Vagina (tissue), 2 donors: ENCODE data around the gene CLCA2. TPM values are rescaled to one million over a fixed set of nuclear protein-coding genes. Genes with fewer than 3 reads are reported as not detected.

Experiments
- DNase-seq, 2 donors: peaks; one replicate each; pipeline ENCODE4 v3.0.0-alpha.2; 2017; ENCODE audit errors: extremely low spot score in 2 of 2
- H3K27ac ChIP-seq: fragments of 200-600 bp; sonication (generic); one replicate; pipeline ENCODE4 v1.5.1; 2019
- H3K27me3 ChIP-seq: fragments of 200-600 bp; sonication (generic); one replicate; pipeline ENCODE4 v1.5.1; 2019
- H3K36me3 ChIP-seq, 2 donors: fragments of 200-600 bp; sonication (generic); one replicate each; pipeline ENCODE4 v1.5.1; 2017 to 2019
- H3K4me1 ChIP-seq: fragments of 200-600 bp; sonication (generic); one replicate; pipeline ENCODE4 v1.5.1; 2019
- H3K4me3 ChIP-seq, 2 donors: fragments of 200-600 bp; sonication (generic); 1 replicate in 1 of 2; 2 replicates in 1 of 2; pipeline ENCODE4 v1.5.1; 2016 to 2019
- H3K9me3 ChIP-seq: fragments of 200-600 bp; sonication (generic); one replicate; pipeline ENCODE4 v1.5.1; 2019
- POLR2A ChIP-seq, 2 donors: fragments of 450-650 bp; IDR thresholded peaks; one replicate each; pipeline ENCODE4 v1.6.1; 2017; ENCODE audit warnings: antibody characterized with exemption in 2 of 2, mild to moderate bottlenecking in 2 of 2, moderate library complexity in 2 of 2
- POLR2AphosphoS5 ChIP-seq, 2 donors: sonication (generic); formaldehyde crosslinking; IDR thresholded peaks; one replicate each; pipeline ENCODE4 v1.9.0; 2017; ENCODE audit warnings: antibody characterized with exemption in 2 of 2, mild to moderate bottlenecking in 2 of 2, low read depth in 1 of 2; ENCODE audit not compliant: insufficient read depth in 1 of 2
- intact Hi-C: fragments of 100-400 bp; cut with DNase I; formaldehyde crosslinking; loops from one replicate; pipeline ENCODE4 v1.15.1; 2023
- total RNA-seq: library from RNA; depleted of rRNA; stranded (reverse); fragments of >200 nt; gene quantifications from one replicate; pipeline ENCODE4 v1.2.3, GENCODE V29; 2016
- TF ChIP-seq, protein P1 (sequence below), 3 experiments: fragments of 450-650 bp in 2 of 3; fragments of 200-600 bp in 1 of 3; sonication (generic) in 1 of 3; IDR thresholded peaks; one replicate each; pipeline ENCODE4 v1.5.1; 2017 to 2019; ENCODE audit warnings: antibody characterized with exemption in 3 of 3, mild to moderate bottlenecking in 2 of 3, moderate library complexity in 2 of 3

CLCA2 gene
- total RNA-seq, 1 donor from 2014 or later: 65.8 TPM

DNA sequence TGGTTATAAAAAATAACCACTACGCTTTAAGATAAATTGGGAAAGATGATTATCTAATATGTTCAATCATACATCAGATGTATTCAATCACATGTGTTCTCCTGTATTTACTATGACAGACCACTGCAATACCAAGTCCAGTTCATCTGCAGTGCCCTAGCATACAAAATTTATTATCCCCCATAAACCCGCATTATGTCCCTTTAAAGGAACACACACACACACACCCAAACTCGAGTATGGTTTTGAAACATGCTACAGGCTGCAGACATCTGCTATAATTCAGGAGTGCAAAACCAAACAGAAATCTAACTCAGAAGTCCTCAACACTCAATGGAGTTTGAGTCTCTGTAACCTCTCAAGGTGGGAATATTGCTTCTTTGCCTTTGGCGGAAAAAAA lies 42.7 kb upstream of the CLCA2 start:
- no peaks in the 10 kb centered on the region for H3K4me1 ChIP-seq

DNA sequence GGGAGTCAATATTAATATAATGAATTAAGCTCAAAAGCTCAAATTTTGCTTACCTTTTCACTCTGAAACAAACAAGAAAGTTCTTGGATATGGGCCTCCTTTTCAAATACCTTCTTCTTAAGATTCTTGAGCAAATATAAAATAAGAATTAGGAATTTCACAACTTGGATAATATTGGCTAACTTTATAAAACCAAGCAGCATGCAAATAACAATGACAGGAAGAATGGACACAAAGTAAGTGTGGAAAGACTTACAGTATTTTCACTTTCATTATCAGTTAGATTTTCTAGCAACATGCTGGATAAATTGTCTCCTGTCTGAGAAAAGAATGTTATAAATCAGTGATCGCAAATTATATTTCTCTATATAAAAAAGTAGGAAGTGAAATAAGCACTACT lies 41.1 kb upstream of the CLCA2 start:
- intact Hi-C loops: no loop called here

More for the DNA sequence above, 42.7 kb upstream of the CLCA2 start:
- Histone ChIP-seq H3K4me3 (no peak overlapping the region), H3K36me3 (peaks cover 0 to 5% of the 10 kb centered on the region in 2 donors), H3K27ac (no peak overlapping the region), H3K9me3 (no peaks in the 10 kb centered on the region), H3K27me3 (no peaks in the 10 kb centered on the region)
- no peak for TF ChIP-seq POLR2AphosphoS5 (IDR thresholded peaks at IDR 0.05; ENCODE audit: insufficient read depth in 1 of 2, low read depth in 1 of 2)
- TF ChIP-seq, protein P1, sequence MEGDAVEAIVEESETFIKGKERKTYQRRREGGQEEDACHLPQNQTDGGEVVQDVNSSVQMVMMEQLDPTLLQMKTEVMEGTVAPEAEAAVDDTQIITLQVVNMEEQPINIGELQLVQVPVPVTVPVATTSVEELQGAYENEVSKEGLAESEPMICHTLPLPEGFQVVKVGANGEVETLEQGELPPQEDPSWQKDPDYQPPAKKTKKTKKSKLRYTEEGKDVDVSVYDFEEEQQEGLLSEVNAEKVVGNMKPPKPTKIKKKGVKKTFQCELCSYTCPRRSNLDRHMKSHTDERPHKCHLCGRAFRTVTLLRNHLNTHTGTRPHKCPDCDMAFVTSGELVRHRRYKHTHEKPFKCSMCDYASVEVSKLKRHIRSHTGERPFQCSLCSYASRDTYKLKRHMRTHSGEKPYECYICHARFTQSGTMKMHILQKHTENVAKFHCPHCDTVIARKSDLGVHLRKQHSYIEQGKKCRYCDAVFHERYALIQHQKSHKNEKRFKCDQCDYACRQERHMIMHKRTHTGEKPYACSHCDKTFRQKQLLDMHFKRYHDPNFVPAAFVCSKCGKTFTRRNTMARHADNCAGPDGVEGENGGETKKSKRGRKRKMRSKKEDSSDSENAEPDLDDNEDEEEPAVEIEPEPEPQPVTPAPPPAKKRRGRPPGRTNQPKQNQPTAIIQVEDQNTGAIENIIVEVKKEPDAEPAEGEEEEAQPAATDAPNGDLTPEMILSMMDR (IDR thresholded peaks at IDR 0.05): no peak
- no peak for TF ChIP-seq POLR2A (IDR thresholded peaks at IDR 0.05)
- intact Hi-C loops: no loop called here
- DNase-seq: no peak

DNA sequence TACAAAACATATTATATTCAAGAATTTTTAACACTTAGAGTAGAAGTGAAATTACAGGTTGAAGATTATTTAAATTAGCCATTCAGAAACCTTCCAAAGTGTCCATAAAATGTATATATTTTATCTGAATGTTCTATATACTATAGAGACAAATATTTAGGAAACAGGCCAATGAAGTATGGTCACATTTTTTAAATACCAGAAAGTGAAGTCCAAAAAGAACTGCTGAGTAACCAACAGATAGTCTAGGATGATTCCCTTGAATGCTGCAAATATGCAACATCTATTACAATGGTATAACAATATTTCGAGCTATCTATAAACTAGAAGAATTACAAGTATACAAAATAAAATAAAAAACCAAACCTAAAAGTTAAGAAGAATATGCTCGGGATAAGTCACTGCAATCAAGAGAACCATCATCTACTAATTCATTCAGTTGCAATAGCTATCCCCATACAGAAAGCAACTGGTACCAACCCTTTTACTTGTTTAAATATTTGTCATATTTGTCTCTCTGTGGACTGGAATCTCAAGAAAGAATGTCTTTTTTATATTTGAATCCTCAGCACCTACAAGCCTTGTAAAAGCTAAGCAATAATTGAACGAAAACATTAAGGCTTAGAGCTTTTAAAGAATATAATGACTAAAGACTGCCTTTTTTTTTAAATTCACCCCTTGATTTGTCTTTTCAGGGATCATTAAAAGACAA lies 35.9 kb upstream of the CLCA2 start:
- H3K27me3 ChIP-seq: no peaks in the 10 kb centered on the region
- no peak for DNase-seq
- no peak overlapping the region for H3K4me3 ChIP-seq
- TF ChIP-seq, protein P1 (IDR thresholded peaks at IDR 0.05): no peak
- no peak for TF ChIP-seq POLR2A (IDR thresholded peaks at IDR 0.05)
- no peak for TF ChIP-seq POLR2AphosphoS5 (IDR thresholded peaks at IDR 0.05; ENCODE audit: insufficient read depth in 1 of 2, low read depth in 1 of 2)
- no peaks in the 10 kb centered on the region for H3K36me3 ChIP-seq
- no peaks in the 10 kb centered on the region for H3K4me1 ChIP-seq
- H3K9me3 ChIP-seq: no peaks in the 10 kb centered on the region
- H3K27ac ChIP-seq: no peak overlapping the region
- intact Hi-C loops: no loop called here

More for the DNA sequence above, 41.1 kb upstream of the CLCA2 start:
- TF ChIP-seq POLR2AphosphoS5 (IDR thresholded peaks at IDR 0.05; ENCODE audit: insufficient read depth in 1 of 2, low read depth in 1 of 2) (no peak), POLR2A (IDR thresholded peaks at IDR 0.05) (no peak)
- TF ChIP-seq, protein P1 (IDR thresholded peaks at IDR 0.05): no peak
- Histone ChIP-seq H3K27me3 (no peaks in the 10 kb centered on the region), H3K36me3 (peaks cover 0 to 2% of the 10 kb centered on the region in 2 donors), H3K4me3 (no peak overlapping the region), H3K4me1 (no peaks in the 10 kb centered on the region), H3K9me3 (no peaks in the 10 kb centered on the region), H3K27ac (no peak overlapping the region)
- DNase-seq: no peak

DNA sequence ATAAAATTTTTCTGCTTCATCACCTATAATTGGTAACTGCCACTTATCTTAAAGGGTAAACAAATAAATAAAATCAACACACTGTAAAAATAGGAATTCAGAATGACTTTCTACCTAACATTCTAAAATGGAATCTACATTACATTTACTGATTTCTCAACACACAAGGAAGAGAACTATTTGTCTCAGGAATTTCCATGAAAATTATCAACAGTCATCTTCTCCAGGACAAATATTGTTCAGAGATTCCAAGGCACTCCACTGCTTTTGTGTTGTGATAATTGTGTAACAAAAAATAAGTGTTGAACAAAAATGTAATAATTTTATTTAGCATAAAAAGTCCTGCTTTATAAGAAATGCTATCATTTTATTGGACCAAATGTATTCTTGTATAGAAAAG lies 35.2 kb upstream of the CLCA2 start:
- Histone ChIP-seq H3K36me3 (no peaks in the 10 kb centered on the region), H3K4me3 (no peak overlapping the region), H3K4me1 (peaks cover 6% of the 10 kb centered on the region), H3K27me3 (no peaks in the 10 kb centered on the region), H3K9me3 (no peaks in the 10 kb centered on the region), H3K27ac (no peak overlapping the region)
- TF ChIP-seq, protein P1 (IDR thresholded peaks at IDR 0.05): no peak
- TF ChIP-seq POLR2AphosphoS5 (IDR thresholded peaks at IDR 0.05; ENCODE audit: insufficient read depth in 1 of 2, low read depth in 1 of 2) (no peak), POLR2A (IDR thresholded peaks at IDR 0.05) (no peak)
- intact Hi-C loops: no loop called here
- no peak for DNase-seq

DNA sequence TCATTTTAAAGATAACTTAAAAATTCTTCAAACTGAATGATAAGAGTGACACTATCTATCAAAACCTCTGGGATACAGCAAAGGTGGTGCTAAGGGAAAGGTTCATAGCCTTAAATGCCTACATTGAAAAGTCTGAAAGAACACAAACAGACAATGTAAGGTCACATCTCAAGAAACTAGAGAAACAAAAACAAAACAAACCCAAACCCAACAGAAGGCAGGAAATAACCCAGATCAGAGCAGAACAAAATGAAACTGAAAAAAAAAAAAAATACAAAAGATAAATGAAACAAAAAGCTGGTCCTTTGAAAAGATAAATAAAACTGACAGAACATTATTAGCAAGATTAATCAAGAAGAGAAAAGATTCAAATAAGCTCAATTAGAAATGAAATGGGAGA lies 34.7 kb upstream of the CLCA2 start:
- peaks cover 10% of the 10 kb centered on the region for H3K4me1 ChIP-seq
- H3K27me3 ChIP-seq: no peaks in the 10 kb centered on the region
- no peak overlapping the region for H3K4me3 ChIP-seq
- no peaks in the 10 kb centered on the region for H3K9me3 ChIP-seq
- H3K36me3 ChIP-seq: no peaks in the 10 kb centered on the region
- no peak for DNase-seq
- intact Hi-C loops: no loop called here
- no peak for TF ChIP-seq POLR2A (IDR thresholded peaks at IDR 0.05)
- H3K27ac ChIP-seq: no peak overlapping the region
